Esophagus squamous epithelium (tissue), 4 donors: Measurements from ENCODE around the gene CDT1.

Experiments
- CTCF ChIP-seq, 6 experiments: fragments of 450-650 bp in 4 of 6; fragments of 200-600 bp in 2 of 6; sonication (generic) in 2 of 6; IDR thresholded peaks; one replicate each; pipeline ENCODE4 v1.5.1; 2016 to 2019; ENCODE audit warnings: antibody characterized with exemption in 6 of 6, mild to moderate bottlenecking in 4 of 6, moderate library complexity in 4 of 6
- POLR2A ChIP-seq, 4 donors: fragments of 450-650 bp; IDR thresholded peaks; one replicate each; pipeline ENCODE4 v1.6.1; 2017; ENCODE audit warnings: antibody characterized with exemption in 4 of 4, mild to moderate bottlenecking in 4 of 4, moderate library complexity in 3 of 4

- TF ChIP-seq CTCF (IDR thresholded peaks at IDR 0.05) (no peak), POLR2A (IDR thresholded peaks at IDR 0.05) (no peak)
Measured at GRCh38 chr16:88754109-88754911, 49.3 kb upstream of the CDT1 start.
